ENCODE results near the gene C1QTNF12. TPM values are rescaled to one million over a fixed set of nuclear protein-coding genes. Genes with fewer than 3 reads are reported as not detected.

C1QTNF12 gene
- 10 to 100 TPM in 1 of 2 donors, 1 to 10 TPM in 1; 2.9 to 12.5 TPM for total RNA-seq

- ATAC-seq (ENCODE audit: insufficient number of reproducible peaks, low FRiP score, low read depth) (no peak), DNase-seq (ENCODE audit: low spot score) (no peak)
- Histone ChIP-seq H3K9me3 (no peaks in the 10 kb centered on the region), H3K36me3 (no peaks in the 10 kb centered on the region), H3K27me3 (replicated peaks; ENCODE audit: insufficient read depth) (no peaks in the 10 kb centered on the region), H3K27ac (no peak within 1 kb of the TSS), H3K4me3 (no peak within 1 kb of the TSS), H3K4me1 (ENCODE audit: control insufficient read depth in 1 of 2, low read depth in 2 of 2) (no peaks in the 10 kb centered on the region)
- TF ChIP-seq CTCF (IDR thresholded peaks at IDR 0.05): no peak
These were observed at the start of gene C1QTNF12 for GRCh38 chr1:1246577-1247340. TSS of gene C1QTNF12 (minus strand) at chr1:1246722. CDS start at chr1:1246690, 32 bp downstream.

GRCh38 chr1:1295154-1295923 lies 48.8 kb upstream of the C1QTNF12 start:
- H3K27ac ChIP-seq: no peak overlapping the region
- no peaks in the 10 kb centered on the region for H3K9me3 ChIP-seq
- DNase-seq (ENCODE audit: low spot score) (no peak), ATAC-seq (ENCODE audit: insufficient number of reproducible peaks, low FRiP score, low read depth) (no peak)
- H3K4me3 ChIP-seq: no peak overlapping the region
- peaks cover 0 to 14% of the 10 kb centered on the region in 2 donors for H3K4me1 ChIP-seq (ENCODE audit: control insufficient read depth in 1 of 2, low read depth in 2 of 2)
- H3K27me3 ChIP-seq (replicated peaks; ENCODE audit: insufficient read depth): no peaks in the 10 kb centered on the region
- no peak for TF ChIP-seq CTCF (IDR thresholded peaks at IDR 0.05)
- no peaks in the 10 kb centered on the region for H3K36me3 ChIP-seq

DNA sequence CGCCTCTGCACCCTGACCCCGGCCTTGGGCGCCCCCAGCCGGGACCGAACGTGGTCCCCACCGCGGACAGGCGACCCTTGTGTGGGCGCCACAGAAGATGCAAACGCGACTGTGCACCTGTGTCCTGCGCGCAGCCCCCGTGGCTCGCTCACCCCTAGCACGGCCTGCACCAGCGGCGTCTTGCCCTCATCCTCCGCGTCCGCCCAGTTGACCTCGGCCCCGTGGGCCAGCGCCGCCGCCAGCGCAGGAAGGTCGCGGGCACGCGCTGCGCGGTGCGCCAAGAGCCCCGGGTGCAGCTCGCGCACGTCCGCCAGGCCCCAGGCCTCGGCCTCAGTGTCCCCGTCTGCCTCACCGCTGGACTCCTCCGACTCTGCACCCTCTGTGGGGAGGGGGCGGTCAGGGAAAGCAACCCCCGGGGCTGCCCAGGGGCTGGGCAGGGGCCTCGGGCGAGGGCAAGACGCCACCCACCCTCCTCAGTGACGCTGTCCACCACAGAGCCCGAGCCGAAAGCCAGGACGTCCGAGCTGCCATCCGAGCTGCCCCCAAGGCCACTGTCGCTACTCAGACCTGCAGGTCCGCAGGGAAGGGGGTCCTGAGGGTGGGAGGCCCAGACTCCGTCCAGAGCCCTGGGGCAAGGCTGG lies 47.8 kb upstream of the C1QTNF12 start:
- no peak for TF ChIP-seq CTCF (IDR thresholded peaks at IDR 0.05)

DNA sequence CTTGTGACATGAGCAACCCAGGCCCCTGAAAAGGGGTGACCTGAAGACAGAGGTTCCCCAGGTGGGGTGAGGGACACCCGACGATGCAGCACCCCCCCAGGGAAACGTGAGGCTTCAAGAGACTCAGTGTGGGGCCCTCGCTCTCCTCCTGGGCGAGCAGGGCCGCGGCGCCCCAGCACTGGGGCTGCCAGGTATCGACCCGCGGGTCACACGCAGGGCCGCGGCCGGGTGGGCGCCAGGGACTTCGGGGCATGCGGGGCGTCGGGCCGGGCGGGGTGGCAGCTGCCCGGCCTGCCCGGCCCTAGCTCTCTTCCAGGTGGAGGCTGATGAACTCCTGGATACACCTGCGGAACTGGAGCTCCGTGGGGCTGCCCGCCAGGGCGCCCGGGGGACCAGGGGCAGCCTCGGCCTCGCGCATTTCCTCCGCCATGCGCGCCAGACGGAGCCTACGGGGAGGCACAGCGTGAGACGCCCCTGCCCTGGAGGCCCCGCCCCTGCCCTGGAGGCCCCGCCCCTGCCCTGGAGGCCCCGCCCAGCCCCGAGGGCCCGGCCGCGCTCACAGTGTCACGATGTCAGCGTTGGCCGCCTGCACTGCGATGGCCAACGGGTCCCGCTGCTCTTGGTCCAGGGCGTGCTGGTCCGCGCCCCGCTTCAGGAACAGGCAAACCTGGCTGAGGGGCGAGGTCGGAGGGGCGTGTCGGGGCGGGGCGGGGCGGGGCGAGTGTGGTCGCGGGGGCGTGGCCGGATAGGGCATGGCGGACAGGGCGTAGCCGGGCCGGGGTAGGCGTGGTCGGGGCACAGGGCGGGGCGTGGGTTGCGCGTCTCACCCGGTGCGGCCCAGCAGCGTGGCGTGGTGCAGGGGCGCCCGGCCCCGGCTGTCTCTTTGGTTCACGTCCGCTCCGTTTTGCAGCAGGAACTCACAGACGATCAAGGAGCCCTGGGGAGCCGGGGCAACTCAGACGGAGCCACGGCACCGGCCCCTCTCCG lies 47.0 kb upstream of the C1QTNF12 start:
- Histone ChIP-seq H3K36me3 (no peaks in the 10 kb centered on the region), H3K4me1 (ENCODE audit: control insufficient read depth in 1 of 2, low read depth in 2 of 2) (peaks cover 0 to 15% of the 10 kb centered on the region in 2 donors), H3K4me3 (no peak overlapping the region), H3K27me3 (replicated peaks; ENCODE audit: insufficient read depth) (no peaks in the 10 kb centered on the region), H3K27ac (no peak overlapping the region), H3K9me3 (no peaks in the 10 kb centered on the region)
- DNase-seq (ENCODE audit: low spot score) (no peak), ATAC-seq (ENCODE audit: insufficient number of reproducible peaks, low FRiP score, low read depth) (no peak)
- no peak for TF ChIP-seq CTCF (IDR thresholded peaks at IDR 0.05)

More for the DNA sequence above, 47.8 kb upstream of the C1QTNF12 start:
- H3K27ac ChIP-seq: no peak overlapping the region
- no peaks in the 10 kb centered on the region for H3K36me3 ChIP-seq
- peaks cover 0 to 15% of the 10 kb centered on the region in 2 donors for H3K4me1 ChIP-seq (ENCODE audit: control insufficient read depth in 1 of 2, low read depth in 2 of 2)
- no peak overlapping the region for H3K4me3 ChIP-seq
- no peaks in the 10 kb centered on the region for H3K9me3 ChIP-seq
- no peaks in the 10 kb centered on the region for H3K27me3 ChIP-seq (replicated peaks; ENCODE audit: insufficient read depth)
- DNase-seq (ENCODE audit: low spot score) (no peak), ATAC-seq (ENCODE audit: insufficient number of reproducible peaks, low FRiP score, low read depth) (no peak)
